KMS-11 (cell line): ENCODE measurements around the gene EPB41L1.

Experiments used
- H2AFZ ChIP-seq: fragments of 200-600 bp; sonication (generic); 2 replicates; pipeline ENCODE4 v1.6.1; 2016; ENCODE audit warnings: antibody characterized with exemption, mixed run types, low read depth
- H3K27ac ChIP-seq: fragments of 200-600 bp; sonication (generic); 2 replicates; pipeline ENCODE4 v1.6.1; 2016; ENCODE audit warnings: mild to moderate bottlenecking, mixed run types
- H3K27me3 ChIP-seq: fragments of 200-600 bp; sonication (generic); 2 replicates; pipeline ENCODE4 v1.6.1; 2017; ENCODE audit warnings: mild to moderate bottlenecking, low read depth, mixed run types, moderate library complexity; ENCODE audit not compliant: insufficient read depth
- H3K36me3 ChIP-seq: fragments of 200-600 bp; sonication (generic); 2 replicates; pipeline ENCODE4 v1.6.1; 2017; ENCODE audit warnings: mild to moderate bottlenecking, mixed run types; ENCODE audit not compliant: insufficient read depth
- H3K4me1 ChIP-seq: fragments of 200-600 bp; sonication (generic); 2 replicates; pipeline ENCODE4 v1.6.1; 2016; ENCODE audit warnings: mild to moderate bottlenecking, low read depth, mixed run types; ENCODE audit not compliant: poor library complexity, severe bottlenecking
- H3K4me2 ChIP-seq: fragments of 200-600 bp; sonication (generic); 2 replicates; pipeline ENCODE4 v1.7.0; 2016; ENCODE audit warnings: mild to moderate bottlenecking, mixed run types
- H3K4me3 ChIP-seq: fragments of 200-600 bp; sonication (generic); IDR thresholded peaks from 2 replicates; pipeline ENCODE4 v1.6.1; 2017; ENCODE audit warnings: low read depth, low read length, mixed read lengths; ENCODE audit not compliant: insufficient read depth
- H3K79me2 ChIP-seq: fragments of 200-600 bp; sonication (generic); 2 replicates; pipeline ENCODE4 v1.6.1; 2016; ENCODE audit warnings: low read depth, mixed run types; ENCODE audit not compliant: insufficient read depth
- H3K9ac ChIP-seq: fragments of 200-600 bp; sonication (generic); 2 replicates; pipeline ENCODE4 v1.6.1; 2016; ENCODE audit warnings: mild to moderate bottlenecking, mixed run types
- H4K20me1 ChIP-seq: fragments of 200-600 bp; sonication (generic); 2 replicates; pipeline ENCODE4 v1.6.1; 2016; ENCODE audit warnings: mild to moderate bottlenecking, mixed run types; ENCODE audit not compliant: insufficient read depth
- CTCF ChIP-seq: fragments of 200-600 bp; sonication (generic); conservative IDR thresholded peaks from 2 replicates; pipeline ENCODE4 v1.6.1; 2017; ENCODE audit warnings: low read depth, mild to moderate bottlenecking, antibody characterized with exemption, low read length, moderate library complexity, mixed read lengths

Gene EPB41L1

GRCh38 chr20:36253036-36253435 lies 98.5 kb downstream of the EPB41L1 start:
- TF ChIP-seq CTCF = no peak
- H3K27ac ChIP-seq = no peak overlapping the region
- H3K4me1 ChIP-seq = no peaks in the 10 kb centered on the region
- H3K79me2 ChIP-seq = peaks cover 14% of the 10 kb centered on the region; the same call in 1 of the 2 replicates
- no peak overlapping the region for H2AFZ ChIP-seq
- peaks cover 2% of the 10 kb centered on the region; the same call in 1 of the 2 replicates for H3K36me3 ChIP-seq
- H3K4me3 ChIP-seq = no peak overlapping the region
- H3K4me2 ChIP-seq = no peak overlapping the region
- no peaks in the 10 kb centered on the region for H3K27me3 ChIP-seq
- no peak overlapping the region for H3K9ac ChIP-seq
- H4K20me1 ChIP-seq = no peaks in the 10 kb centered on the region

- peaks cover 13% of the 10 kb centered on the region; the same call in 1 of the 2 replicates for H3K79me2 ChIP-seq
- no peak overlapping the region for H3K9ac ChIP-seq
- no peaks in the 10 kb centered on the region for H4K20me1 ChIP-seq
- no peak overlapping the region for H3K4me2 ChIP-seq
- 0 out of 2 replicates have a peak, but pooled peaks cover 2% of the 10 kb centered on the region for H3K36me3 ChIP-seq
- no peaks in the 10 kb centered on the region for H3K27me3 ChIP-seq
- no peaks in the 10 kb centered on the region for H3K4me1 ChIP-seq
- H3K4me3 ChIP-seq = no peak overlapping the region
- H2AFZ ChIP-seq = no peak overlapping the region
- no peak overlapping the region for H3K27ac ChIP-seq
- TF ChIP-seq CTCF = no peak
These were observed 99.5 kb downstream of the EPB41L1 start for GRCh38 chr20:36254076-36254475.

- H3K4me1 ChIP-seq = no peaks in the 10 kb centered on the region
- H3K27ac ChIP-seq = no peak overlapping the region
- H3K27me3 ChIP-seq = no peaks in the 10 kb centered on the region
- no peaks in the 10 kb centered on the region; the same call in 1 of the 2 replicates for H3K79me2 ChIP-seq
- TF ChIP-seq CTCF = no peak
- H3K4me2 ChIP-seq = no peak overlapping the region
- no peak overlapping the region for H3K9ac ChIP-seq
- no peak overlapping the region for H3K4me3 ChIP-seq
- no peak overlapping the region for H2AFZ ChIP-seq
- H4K20me1 ChIP-seq = no peaks in the 10 kb centered on the region
- no peaks in the 10 kb centered on the region for H3K36me3 ChIP-seq
These were observed 100.9 kb downstream of the EPB41L1 start for GRCh38 chr20:36255445-36255844.

GRCh38 chr20:36259177-36260061 lies 104.9 kb downstream of the EPB41L1 start:
- Histone ChIP-seq H2AFZ (no peak overlapping the region), H4K20me1 (no peaks in the 10 kb centered on the region), H3K27me3 (no peaks in the 10 kb centered on the region), H3K36me3 (no peaks in the 10 kb centered on the region), H3K4me3 (no peak overlapping the region), H3K27ac (no peak overlapping the region), H3K4me2 (no peak overlapping the region), H3K9ac (no peak overlapping the region), H3K79me2 (no peaks in the 10 kb centered on the region), H3K4me1 (no peaks in the 10 kb centered on the region)
- TF ChIP-seq CTCF = no peak
